A549 (cell line): Measurements from ENCODE around the gene IMPG1. TPM values are rescaled to one million over a fixed set of nuclear protein-coding genes. Genes with fewer than 3 reads are reported as not detected.

Experiments
- ATAC-seq, 2 experiments: fragments of 200-7000 bp in 1 of 2; fragments of >200 bp in 1 of 2; cut with Nextera tagmentation in 1 of 2; cut with Tn5 transposase in 1 of 2; 3 replicates each; pipeline versions ENCODE4 v1.8.0 to v1.9.1; 2018 to 2020; ENCODE audit warnings: mild to moderate bottlenecking in 1 of 2, moderate library complexity in 1 of 2
- CTCF ChIA-PET: fragments of 300-600 bp; sonication (Branson Sonifier 250); formaldehyde crosslinking; extraction: SDS; loops from one replicate; lab custom pipeline; 2021; ENCODE audit warnings: antibody characterized with exemption, inconsistent platforms; lab: Yijun Ruan, JAX
- POLR2A ChIA-PET: fragments of 350-600 bp; formaldehyde crosslinking; extraction: SDS; loops from one replicate; lab custom pipeline; 2021; ENCODE audit warnings: antibody characterized with exemption, inconsistent platforms; lab: Yijun Ruan, JAX
- DNase-seq, 2 experiments: peaks; one replicate each; pipeline versions ENCODE4 v3.0.0 to v3.0.0-alpha.2; 2011 to 2016; ENCODE audit warnings: low read depth in 1 of 2, low spot score in 1 of 2
- FAIRE-seq: peaks from 2 replicates; lab custom pipeline; 2011; peaks lifted over from hg19 to GRCh38; lab: Jason Lieb, UNC
- H3K27ac ChIP-seq, 2 experiments: fragments of >200 bp; sonication (Bioruptor Twin); formaldehyde crosslinking; 3 replicates each; pipeline ENCODE4 v1.5.1; 2016 to 2017
- H3K4me1 ChIP-seq: fragments of >200 bp; sonication (Bioruptor Twin); formaldehyde crosslinking; 3 replicates; pipeline ENCODE4 v1.6.1; 2016
- H3K4me2 ChIP-seq: fragments of >200 bp; sonication (Bioruptor Twin); formaldehyde crosslinking; 3 replicates; pipeline ENCODE4 v1.6.1; 2016
- H3K4me3 ChIP-seq: fragments of >200 bp; sonication (Bioruptor Twin); formaldehyde crosslinking; 3 replicates; pipeline ENCODE4 v1.5.1; 2016
- H3K9me3 ChIP-seq: fragments of >200 bp; sonication (Bioruptor Twin); formaldehyde crosslinking; 3 replicates; pipeline ENCODE4 v1.6.1; 2016
- EHF ChIP-seq: fragments of 250-450 bp; sonication (Bioruptor Pico); IDR thresholded peaks from 2 replicates; pipeline ENCODE4 v1.5.0; 2020; ENCODE audit warnings: mild to moderate bottlenecking
- EHMT2 ChIP-seq: fragments of 200-600 bp; sonication (generic); IDR thresholded peaks from 2 replicates; pipeline ENCODE4 v1.6.1; 2016; ENCODE audit warnings: antibody characterized with exemption, low read depth, mild to moderate bottlenecking, moderate library complexity
- ESRRA ChIP-seq: fragments of 150-350 bp; IDR thresholded peaks from 2 replicates; pipeline ENCODE4 v1.6.1; 2014; ENCODE audit warnings: mild to moderate bottlenecking, low read length, borderline replicate concordance
- KDM5A ChIP-seq: fragments of 200-600 bp; sonication (generic); IDR thresholded peaks from 2 replicates; pipeline ENCODE4 v1.6.1; 2016; ENCODE audit warnings: antibody characterized with exemption, mild to moderate bottlenecking
- NFE2L2 ChIP-seq: fragments of 150-350 bp; conservative IDR thresholded peaks from 2 replicates; pipeline ENCODE4 v1.6.1; 2014; ENCODE audit warnings: low read length
- POLR2AphosphoS2 ChIP-seq: conservative IDR thresholded peaks from 2 replicates; pipeline ENCODE4 v1.6.1; 2012; ENCODE audit warnings: low read length, improper control_type of control experiment, inconsistent platforms
- RARB ChIP-seq: fragments of 250-450 bp; sonication (Bioruptor Pico); IDR thresholded peaks from 2 replicates; pipeline ENCODE4 v1.8.0; 2021; ENCODE audit warnings: mild to moderate bottlenecking, moderate library complexity
- TFCP2L1 ChIP-seq: fragments of 250-450 bp; sonication (Bioruptor Pico); IDR thresholded peaks from 2 replicates; pipeline ENCODE4 v1.5.0; 2021; ENCODE audit warnings: mild to moderate bottlenecking
- ZC3H11A ChIP-seq: fragments of 450-650 bp; IDR thresholded peaks from 2 replicates; pipeline ENCODE4 v1.6.1; 2014; ENCODE audit warnings: antibody characterized with exemption, mild to moderate bottlenecking
- WGBS: methylation state at CpG from one replicate; pipeline ENCODE4 v1.1.6; 2017; ENCODE audit errors: missing lambda C conversion rate; 5-methylcytosine and 5-hydroxymethylcytosine counted together
- polyA plus RNA-seq, 4 experiments: library from polyadenylated mRNA; depleted of rRNA in 3 of 4; stranded (reverse); fragments of >200 nt; fragmentation: RNase III in 1 of 4; extraction: RNeasy Plus Mini Kit Qiagen cat#74134 plus additional on column Dnase treatment in 1 of 4; gene quantifications; 2 replicates in 3 of 4; 3 replicates in 1 of 4; pipeline ENCODE4 v1.2.3, GENCODE V29; 2011 to 2017
- TF ChIP-seq, protein P1 (sequence below): fragments of >200 bp; sonication (Bioruptor Twin); formaldehyde crosslinking; IDR thresholded peaks from 3 replicates; pipeline ENCODE4 v1.6.1; 2016
- TF ChIP-seq, protein P2 (sequence below): fragments of 200-600 bp; sonication (generic); IDR thresholded peaks from 2 replicates; pipeline ENCODE4 v1.6.1; 2016; ENCODE audit warnings: antibody characterized with exemption, mild to moderate bottlenecking, moderate library complexity
- TF ChIP-seq, protein P3 (sequence below): fragments of >200 bp; sonication (Bioruptor Twin); formaldehyde crosslinking; IDR thresholded peaks from 3 replicates; pipeline ENCODE4 v1.5.1; 2016
- TF ChIP-seq, protein P4 (sequence below): fragments of 250-450 bp; sonication (Bioruptor Pico); IDR thresholded peaks from 2 replicates; pipeline ENCODE4 v1.5.0; 2020; ENCODE audit warnings: low read depth, mild to moderate bottlenecking, moderate library complexity
- TF ChIP-seq, protein P5 (sequence below): IDR thresholded peaks from 2 replicates; pipeline ENCODE4 v1.6.1; 2012

IMPG1 gene
- polyA plus RNA-seq, 2 of the 4 experiments (the other 2 are of a cell fraction): not detected

DNA sequence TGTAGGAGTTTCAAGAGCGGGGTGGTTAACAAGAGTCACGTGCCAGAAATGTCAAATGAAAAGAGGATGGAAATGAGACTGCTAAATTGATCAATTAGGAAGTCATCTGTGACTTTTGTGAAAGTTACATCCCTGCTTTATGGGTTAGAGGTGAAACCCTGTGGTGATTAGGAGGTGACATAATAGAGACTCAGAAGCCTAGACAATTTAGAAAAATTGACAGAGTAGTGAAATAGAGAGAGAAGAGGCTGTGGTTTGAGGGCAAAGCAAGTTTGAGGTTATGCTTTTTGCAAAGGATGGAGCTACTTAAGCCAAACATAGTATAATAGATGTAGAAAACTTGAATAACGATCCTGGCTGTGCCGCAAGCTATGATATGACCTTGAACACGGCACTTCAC lies 71.8 kb downstream of the IMPG1 start:
- H3K9me3 ChIP-seq: no peaks in the 10 kb centered on the region
- no peak overlapping the region for H3K4me2 ChIP-seq
- no peaks in the 10 kb centered on the region for H3K4me1 ChIP-seq
- 25% methylated on average over 5 of the region's 5 CpGs for WGBS
- TF ChIP-seq NFE2L2 (no peak), EHF (no peak), POLR2AphosphoS2 (no peak), KDM5A (no peak), TFCP2L1 (CRISPR knock-in tag) (no peak), EHMT2 (no peak), ESRRA (no peak)
- TF ChIP-seq, protein P1, sequence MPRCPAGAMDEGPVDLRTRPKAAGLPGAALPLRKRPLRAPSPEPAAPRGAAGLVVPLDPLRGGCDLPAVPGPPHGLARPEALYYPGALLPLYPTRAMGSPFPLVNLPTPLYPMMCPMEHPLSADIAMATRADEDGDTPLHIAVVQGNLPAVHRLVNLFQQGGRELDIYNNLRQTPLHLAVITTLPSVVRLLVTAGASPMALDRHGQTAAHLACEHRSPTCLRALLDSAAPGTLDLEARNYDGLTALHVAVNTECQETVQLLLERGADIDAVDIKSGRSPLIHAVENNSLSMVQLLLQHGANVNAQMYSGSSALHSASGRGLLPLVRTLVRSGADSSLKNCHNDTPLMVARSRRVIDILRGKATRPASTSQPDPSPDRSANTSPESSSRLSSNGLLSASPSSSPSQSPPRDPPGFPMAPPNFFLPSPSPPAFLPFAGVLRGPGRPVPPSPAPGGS: no peak
- TF ChIP-seq, protein P2, sequence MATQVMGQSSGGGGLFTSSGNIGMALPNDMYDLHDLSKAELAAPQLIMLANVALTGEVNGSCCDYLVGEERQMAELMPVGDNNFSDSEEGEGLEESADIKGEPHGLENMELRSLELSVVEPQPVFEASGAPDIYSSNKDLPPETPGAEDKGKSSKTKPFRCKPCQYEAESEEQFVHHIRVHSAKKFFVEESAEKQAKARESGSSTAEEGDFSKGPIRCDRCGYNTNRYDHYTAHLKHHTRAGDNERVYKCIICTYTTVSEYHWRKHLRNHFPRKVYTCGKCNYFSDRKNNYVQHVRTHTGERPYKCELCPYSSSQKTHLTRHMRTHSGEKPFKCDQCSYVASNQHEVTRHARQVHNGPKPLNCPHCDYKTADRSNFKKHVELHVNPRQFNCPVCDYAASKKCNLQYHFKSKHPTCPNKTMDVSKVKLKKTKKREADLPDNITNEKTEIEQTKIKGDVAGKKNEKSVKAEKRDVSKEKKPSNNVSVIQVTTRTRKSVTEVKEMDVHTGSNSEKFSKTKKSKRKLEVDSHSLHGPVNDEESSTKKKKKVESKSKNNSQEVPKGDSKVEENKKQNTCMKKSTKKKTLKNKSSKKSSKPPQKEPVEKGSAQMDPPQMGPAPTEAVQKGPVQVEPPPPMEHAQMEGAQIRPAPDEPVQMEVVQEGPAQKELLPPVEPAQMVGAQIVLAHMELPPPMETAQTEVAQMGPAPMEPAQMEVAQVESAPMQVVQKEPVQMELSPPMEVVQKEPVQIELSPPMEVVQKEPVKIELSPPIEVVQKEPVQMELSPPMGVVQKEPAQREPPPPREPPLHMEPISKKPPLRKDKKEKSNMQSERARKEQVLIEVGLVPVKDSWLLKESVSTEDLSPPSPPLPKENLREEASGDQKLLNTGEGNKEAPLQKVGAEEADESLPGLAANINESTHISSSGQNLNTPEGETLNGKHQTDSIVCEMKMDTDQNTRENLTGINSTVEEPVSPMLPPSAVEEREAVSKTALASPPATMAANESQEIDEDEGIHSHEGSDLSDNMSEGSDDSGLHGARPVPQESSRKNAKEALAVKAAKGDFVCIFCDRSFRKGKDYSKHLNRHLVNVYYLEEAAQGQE: no peak
- TF ChIP-seq, protein P3, sequence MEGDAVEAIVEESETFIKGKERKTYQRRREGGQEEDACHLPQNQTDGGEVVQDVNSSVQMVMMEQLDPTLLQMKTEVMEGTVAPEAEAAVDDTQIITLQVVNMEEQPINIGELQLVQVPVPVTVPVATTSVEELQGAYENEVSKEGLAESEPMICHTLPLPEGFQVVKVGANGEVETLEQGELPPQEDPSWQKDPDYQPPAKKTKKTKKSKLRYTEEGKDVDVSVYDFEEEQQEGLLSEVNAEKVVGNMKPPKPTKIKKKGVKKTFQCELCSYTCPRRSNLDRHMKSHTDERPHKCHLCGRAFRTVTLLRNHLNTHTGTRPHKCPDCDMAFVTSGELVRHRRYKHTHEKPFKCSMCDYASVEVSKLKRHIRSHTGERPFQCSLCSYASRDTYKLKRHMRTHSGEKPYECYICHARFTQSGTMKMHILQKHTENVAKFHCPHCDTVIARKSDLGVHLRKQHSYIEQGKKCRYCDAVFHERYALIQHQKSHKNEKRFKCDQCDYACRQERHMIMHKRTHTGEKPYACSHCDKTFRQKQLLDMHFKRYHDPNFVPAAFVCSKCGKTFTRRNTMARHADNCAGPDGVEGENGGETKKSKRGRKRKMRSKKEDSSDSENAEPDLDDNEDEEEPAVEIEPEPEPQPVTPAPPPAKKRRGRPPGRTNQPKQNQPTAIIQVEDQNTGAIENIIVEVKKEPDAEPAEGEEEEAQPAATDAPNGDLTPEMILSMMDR: no peak
- TF ChIP-seq, protein P4, sequence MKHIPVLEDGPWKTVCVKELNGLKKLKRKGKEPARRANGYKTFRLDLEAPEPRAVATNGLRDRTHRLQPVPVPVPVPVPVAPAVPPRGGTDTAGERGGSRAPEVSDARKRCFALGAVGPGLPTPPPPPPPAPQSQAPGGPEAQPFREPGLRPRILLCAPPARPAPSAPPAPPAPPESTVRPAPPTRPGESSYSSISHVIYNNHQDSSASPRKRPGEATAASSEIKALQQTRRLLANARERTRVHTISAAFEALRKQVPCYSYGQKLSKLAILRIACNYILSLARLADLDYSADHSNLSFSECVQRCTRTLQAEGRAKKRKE (CRISPR knock-in tag): no peak
- ChIA-PET POLR2A (no interaction called here), CTCF (no interaction called here)
- ATAC-seq (no peak), FAIRE-seq (no peak), DNase-seq (no peak)
- no peak overlapping the region for H3K27ac ChIP-seq
- H3K4me3 ChIP-seq: no peak overlapping the region

DNA sequence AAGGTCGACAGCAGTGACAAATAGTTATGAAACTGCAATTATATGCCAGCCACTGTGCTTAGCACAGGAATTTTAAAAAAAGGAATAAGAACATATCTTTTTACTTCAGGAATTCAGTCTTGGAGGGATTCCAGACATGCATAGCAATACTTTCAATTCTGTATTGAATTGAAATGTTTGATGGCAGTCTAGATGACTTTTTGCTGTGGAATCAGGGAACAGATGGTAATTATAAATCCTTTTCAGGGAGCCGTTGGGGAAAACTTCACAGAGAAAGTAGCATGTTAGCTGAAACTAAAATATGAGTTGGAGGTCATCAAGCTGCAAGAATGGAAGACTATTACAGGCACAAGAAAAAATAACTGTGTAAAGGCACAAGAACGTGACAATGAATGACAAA lies 74.8 kb downstream of the IMPG1 start:
- TF ChIP-seq, protein P5, sequence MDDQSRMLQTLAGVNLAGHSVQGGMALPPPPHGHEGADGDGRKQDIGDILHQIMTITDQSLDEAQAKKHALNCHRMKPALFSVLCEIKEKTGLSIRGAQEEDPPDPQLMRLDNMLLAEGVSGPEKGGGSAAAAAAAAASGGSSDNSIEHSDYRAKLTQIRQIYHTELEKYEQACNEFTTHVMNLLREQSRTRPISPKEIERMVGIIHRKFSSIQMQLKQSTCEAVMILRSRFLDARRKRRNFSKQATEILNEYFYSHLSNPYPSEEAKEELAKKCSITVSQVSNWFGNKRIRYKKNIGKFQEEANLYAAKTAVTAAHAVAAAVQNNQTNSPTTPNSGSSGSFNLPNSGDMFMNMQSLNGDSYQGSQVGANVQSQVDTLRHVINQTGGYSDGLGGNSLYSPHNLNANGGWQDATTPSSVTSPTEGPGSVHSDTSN: no peak
- TF ChIP-seq RARB (CRISPR knock-in tag): no peak
- no peak for TF ChIP-seq ZC3H11A
- no peak for TF ChIP-seq ESRRA
- Histone ChIP-seq H3K27ac (no peak overlapping the region), H3K4me2 (no peak overlapping the region), H3K4me1 (no peaks in the 10 kb centered on the region), H3K4me3 (no peak overlapping the region), H3K9me3 (no peaks in the 10 kb centered on the region)
- FAIRE-seq (no peak), ATAC-seq (no peak), DNase-seq (no peak)
- WGBS: 2% methylated on average over 3 of the region's 3 CpGs
- CTCF ChIA-PET: no interaction called here
- POLR2A ChIA-PET: no interaction called here
